ENCODE data around the gene FYN.

The FYN gene

GRCh38 chr6:111673937-111674336 is 199.3 kb downstream of the FYN start:
- intact Hi-C loops (cut with DNase I) = no loop called here
- peak in 1 of 42 donors; percentile 38 for DNase-seq

GRCh38 chr6:111673532-111673931 is 199.7 kb downstream of the FYN start:
- intact Hi-C loops (cut with DNase I) = no loop called here
- DNase-seq = no peak

GRCh38 chr6:111672761-111673450 is 200.3 kb downstream of the FYN start:
- intact Hi-C loops (cut with DNase I) = no loop called here
- peak in 16 of 42 donors; percentile 28 to 68 (median 40) for DNase-seq

- intact Hi-C loops (cut with DNase I) = no loop called here
- no peak for DNase-seq
Measured at GRCh38 chr6:111669326-111669725, 203.9 kb downstream of the FYN start.

- DNase-seq = no peak
- intact Hi-C loops (cut with DNase I) = no loop called here
Measured at GRCh38 chr6:111668410-111668809, 204.8 kb downstream of the FYN start.

- intact Hi-C loops (cut with DNase I) = no loop called here
- peak in 9 of 42 donors; percentile 37 to 70 (median 52) for DNase-seq
Measured at GRCh38 chr6:111667931-111668330, 205.3 kb downstream of the FYN start.

- intact Hi-C loops (cut with DNase I) = no loop called here
Measured at GRCh38 chr6:111666847-111667246, 206.4 kb downstream of the FYN start.

GRCh38 chr6:111664565-111665030 is 208.7 kb downstream of the FYN start:
- intact Hi-C loops (cut with DNase I) = no loop called here
- peak in 2 of 42 donors; percentile 27 to 30 for DNase-seq

More at GRCh38 chr6:111666847-111667246, 206.4 kb downstream of the FYN start:
- no peak for DNase-seq

- intact Hi-C loops (cut with DNase I) = no loop called here
- DNase-seq = peak in 41 of 42 donors; percentile 47 to 88 (median 70)
Measured at GRCh38 chr6:111663692-111664564, 209.3 kb downstream of the FYN start.

- intact Hi-C loops (cut with DNase I) = no loop called here
- DNase-seq = peak in 28 of 42 donors; percentile 28 to 72 (median 52)
Measured at GRCh38 chr6:111662794-111663593, 210.3 kb downstream of the FYN start.

GRCh38 chr6:111662072-111662793 is 211.0 kb downstream of the FYN start:
- intact Hi-C loops (cut with DNase I) = no loop called here
- no peak for DNase-seq

GRCh38 chr6:111661541-111662061 is 211.7 kb downstream of the FYN start:
- peak in 1 of 42 donors; percentile 51 for DNase-seq
- intact Hi-C loops (cut with DNase I) = no loop called here

- intact Hi-C loops (cut with DNase I) = no loop called here
- DNase-seq = no peak
Measured at GRCh38 chr6:111660531-111660930, 212.7 kb downstream of the FYN start.

GRCh38 chr6:111658462-111659154 is 214.6 kb downstream of the FYN start:
- peak in 1 of 42 donors; percentile 51 for DNase-seq

GRCh38 chr6:111657146-111657545 is 216.1 kb downstream of the FYN start:
- intact Hi-C loops (cut with DNase I) = no loop called here
- DNase-seq = no peak

More at GRCh38 chr6:111658462-111659154, 214.6 kb downstream of the FYN start:
- intact Hi-C loops (cut with DNase I) = no loop called here

GRCh38 chr6:111653979-111654378 is 219.3 kb downstream of the FYN start:
- DNase-seq = no peak
- intact Hi-C loops (cut with DNase I) = no loop called here

- no peak for DNase-seq
- intact Hi-C loops (cut with DNase I) = no loop called here
Measured at GRCh38 chr6:111653434-111653833, 219.8 kb downstream of the FYN start.

- intact Hi-C loops (cut with DNase I) = no loop called here
- no peak for DNase-seq
Measured at GRCh38 chr6:111652156-111652555, 221.1 kb downstream of the FYN start.
